GM13977 (cell line): ENCODE data around the gene NRCAM.
"Not testable (repeated sequence)": the region's sequence is repeated elsewhere in the genome, so short reads cannot be mapped to it uniquely, and the experiment has no call there.

ENCODE experiments used
- DNase-seq: peaks from one replicate; pipeline ENCODE4 v3.0.0; 2012; ENCODE audit warnings: low spot score
- in situ Hi-C: fragments of 300-500 bp; cut with MboI; formaldehyde crosslinking; loops from one replicate; pipeline ENCODE4 v1.12.0; 2022; ENCODE audit warnings: low sequenced_read_pairs, low pct_unique_long_range_greater_than_20kb, mixed read lengths, inconsistent platforms; ENCODE audit not compliant: unreplicated experiment
- TF ChIP-seq, protein P1 (sequence below): IDR thresholded peaks from 2 replicates; pipeline ENCODE4 v1.5.1; 2012; ENCODE audit warnings: mild to moderate bottlenecking, control low read depth; ENCODE audit not compliant: insufficient read depth; ENCODE audit errors: extremely low read depth, missing control alignments

Gene NRCAM

GRCh38 chr7:108278281-108278680 is 178.0 kb downstream of the NRCAM start:
- in situ Hi-C loops: no loop called here
- TF ChIP-seq, protein P1, sequence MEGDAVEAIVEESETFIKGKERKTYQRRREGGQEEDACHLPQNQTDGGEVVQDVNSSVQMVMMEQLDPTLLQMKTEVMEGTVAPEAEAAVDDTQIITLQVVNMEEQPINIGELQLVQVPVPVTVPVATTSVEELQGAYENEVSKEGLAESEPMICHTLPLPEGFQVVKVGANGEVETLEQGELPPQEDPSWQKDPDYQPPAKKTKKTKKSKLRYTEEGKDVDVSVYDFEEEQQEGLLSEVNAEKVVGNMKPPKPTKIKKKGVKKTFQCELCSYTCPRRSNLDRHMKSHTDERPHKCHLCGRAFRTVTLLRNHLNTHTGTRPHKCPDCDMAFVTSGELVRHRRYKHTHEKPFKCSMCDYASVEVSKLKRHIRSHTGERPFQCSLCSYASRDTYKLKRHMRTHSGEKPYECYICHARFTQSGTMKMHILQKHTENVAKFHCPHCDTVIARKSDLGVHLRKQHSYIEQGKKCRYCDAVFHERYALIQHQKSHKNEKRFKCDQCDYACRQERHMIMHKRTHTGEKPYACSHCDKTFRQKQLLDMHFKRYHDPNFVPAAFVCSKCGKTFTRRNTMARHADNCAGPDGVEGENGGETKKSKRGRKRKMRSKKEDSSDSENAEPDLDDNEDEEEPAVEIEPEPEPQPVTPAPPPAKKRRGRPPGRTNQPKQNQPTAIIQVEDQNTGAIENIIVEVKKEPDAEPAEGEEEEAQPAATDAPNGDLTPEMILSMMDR: no peak
- DNase-seq: no peak

- in situ Hi-C loops, DNase-seq: not testable (repeated sequence)
These were observed 181.8 kb downstream of the NRCAM start for GRCh38 chr7:108274447-108274846.

- in situ Hi-C loops, DNase-seq: not testable (repeated sequence)
These were observed 183.3 kb downstream of the NRCAM start for GRCh38 chr7:108272891-108273290.

- peak; percentile 59 for DNase-seq
- TF ChIP-seq, protein P1: no peak
- in situ Hi-C loops: no loop called here
These were observed 185.7 kb downstream of the NRCAM start for GRCh38 chr7:108270385-108271015.

- no peak for DNase-seq
- TF ChIP-seq, protein P1: no peak
- in situ Hi-C loops: no loop called here
These were observed 187.9 kb downstream of the NRCAM start for GRCh38 chr7:108268200-108268820.

DNA sequence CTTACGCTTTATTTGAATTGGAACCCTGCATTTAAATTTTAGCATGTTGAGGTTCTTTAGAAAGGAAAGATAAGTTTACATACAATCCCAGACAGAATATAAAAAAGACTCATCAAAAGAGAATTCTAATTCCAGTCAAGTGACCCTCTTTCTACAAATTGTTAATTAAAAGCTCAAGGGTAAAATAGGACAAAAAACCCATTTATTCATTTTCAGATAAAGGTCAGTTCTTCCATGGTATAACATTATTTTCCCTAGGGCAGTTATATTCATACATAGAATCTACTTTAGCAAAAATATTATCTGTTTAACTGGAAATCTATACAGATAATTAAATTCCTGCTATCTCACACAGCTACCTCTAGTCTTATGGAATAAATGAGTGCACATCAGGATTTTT is 188.6 kb downstream of the NRCAM start:
- in situ Hi-C loops: no loop called here
- DNase-seq: no peak
- TF ChIP-seq, protein P1: no peak

GRCh38 chr7:108266491-108266890 is 189.7 kb downstream of the NRCAM start:
- in situ Hi-C loops: no loop called here
- TF ChIP-seq, protein P1: no peak
- no peak for DNase-seq
